GM18511 (cell line): ENCODE results near the gene ARHGAP42.
"Not testable (repeated sequence)": the region's sequence is repeated elsewhere in the genome, so short reads cannot be mapped to it uniquely, and the experiment has no call there.

Source experiments
- ATAC-seq: cut with Tn5 transposase; IDR thresholded peaks from one replicate; pipeline ENCODE4 v1.9.1; 2021; ENCODE audit warnings: mild to moderate bottlenecking, moderate library complexity; ENCODE audit not compliant: unreplicated experiment

The ARHGAP42 gene

GRCh38 chr11:101003468-101003867 is 316.4 kb downstream of the ARHGAP42 start:
- ATAC-seq = no peak

DNA sequence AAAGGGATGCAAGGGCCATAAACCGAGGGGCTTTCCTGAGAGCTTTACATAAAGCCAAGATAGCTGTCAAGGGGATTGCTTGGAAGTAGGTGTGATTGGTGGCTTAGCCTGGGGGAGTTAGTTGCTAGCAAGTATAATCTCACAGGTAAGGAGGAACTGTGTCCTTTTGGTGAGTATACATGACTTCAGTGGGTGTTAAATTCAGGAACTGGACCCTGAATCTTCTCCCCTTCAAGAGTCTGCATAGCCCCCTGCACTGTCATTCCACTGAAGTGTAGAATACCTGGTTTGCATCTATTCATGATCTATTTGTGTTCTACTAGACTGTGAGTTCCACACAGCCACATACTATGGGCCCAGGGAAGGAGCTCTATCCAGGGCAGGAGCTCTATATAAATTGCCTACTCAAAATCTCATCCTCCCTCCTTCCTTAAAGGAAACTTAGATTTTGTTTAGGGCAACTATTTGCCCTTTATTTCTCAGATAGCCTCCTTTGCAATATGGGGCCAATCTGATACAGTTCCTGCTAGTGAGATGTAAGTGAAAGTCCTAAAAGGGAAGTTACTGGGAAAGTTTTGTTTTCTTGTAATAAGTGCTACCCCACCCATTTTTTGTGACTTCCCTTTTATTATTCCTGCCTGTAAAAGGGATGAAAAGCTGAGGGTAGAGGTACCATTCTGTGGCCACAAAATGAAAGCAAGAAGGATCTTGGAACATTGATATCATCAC is 322.0 kb downstream of the ARHGAP42 start:
- no peak for ATAC-seq

DNA sequence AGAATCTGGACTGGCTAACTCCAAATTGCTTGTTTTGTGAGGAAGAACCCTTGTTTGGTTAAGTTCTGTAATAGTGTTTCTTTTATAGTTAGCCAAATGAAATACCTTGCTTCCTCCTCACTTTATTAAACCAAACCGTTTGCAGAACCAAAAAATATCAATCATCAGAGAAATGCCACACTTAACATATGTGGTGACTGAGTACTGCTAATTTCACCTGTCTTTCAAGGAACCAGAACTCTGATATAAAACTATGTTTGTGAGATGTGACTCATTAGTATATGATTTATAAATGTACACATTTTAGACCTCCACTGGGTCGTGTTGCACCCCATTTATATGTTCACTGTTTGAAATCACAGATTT is 322.6 kb downstream of the ARHGAP42 start:
- no peak for ATAC-seq

GRCh38 chr11:101010899-101011298 is 323.8 kb downstream of the ARHGAP42 start:
- ATAC-seq = no peak

GRCh38 chr11:101011881-101012280 is 324.8 kb downstream of the ARHGAP42 start:
- ATAC-seq = no peak

GRCh38 chr11:101013702-101014101 is 326.6 kb downstream of the ARHGAP42 start:
- not testable (repeated sequence) for ATAC-seq

DNA sequence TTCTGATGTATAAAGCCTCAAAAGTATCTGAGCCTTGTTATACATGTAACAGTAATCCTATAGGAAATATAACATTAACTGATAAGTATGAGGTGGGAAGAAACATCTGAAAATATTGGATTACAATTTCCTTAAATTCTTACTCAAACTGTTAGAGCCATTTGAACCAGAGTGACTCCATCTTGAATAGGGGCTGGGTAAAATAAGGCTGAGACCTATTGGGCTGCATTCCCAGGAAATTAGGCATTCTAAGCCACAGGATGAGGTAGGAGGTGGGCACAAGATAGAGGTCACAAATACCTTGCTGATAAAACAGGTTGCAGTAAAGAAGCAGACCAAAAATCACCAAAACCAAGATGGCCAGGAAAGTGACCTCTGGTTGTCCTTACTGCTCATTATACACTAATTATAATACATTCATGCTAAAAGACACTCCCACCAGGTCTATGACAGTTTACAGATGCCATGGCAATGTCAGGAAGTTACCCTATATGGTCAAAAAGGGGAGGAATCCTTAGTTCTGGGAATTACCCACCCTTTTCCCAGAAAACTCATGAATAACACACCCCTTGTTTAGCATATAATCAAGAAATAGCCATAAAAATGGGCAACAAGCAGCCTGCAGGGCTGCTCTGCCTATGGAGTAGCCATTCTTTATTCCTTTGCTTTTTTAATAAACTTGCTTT is 327.7 kb downstream of the ARHGAP42 start:
- no peak for ATAC-seq

DNA sequence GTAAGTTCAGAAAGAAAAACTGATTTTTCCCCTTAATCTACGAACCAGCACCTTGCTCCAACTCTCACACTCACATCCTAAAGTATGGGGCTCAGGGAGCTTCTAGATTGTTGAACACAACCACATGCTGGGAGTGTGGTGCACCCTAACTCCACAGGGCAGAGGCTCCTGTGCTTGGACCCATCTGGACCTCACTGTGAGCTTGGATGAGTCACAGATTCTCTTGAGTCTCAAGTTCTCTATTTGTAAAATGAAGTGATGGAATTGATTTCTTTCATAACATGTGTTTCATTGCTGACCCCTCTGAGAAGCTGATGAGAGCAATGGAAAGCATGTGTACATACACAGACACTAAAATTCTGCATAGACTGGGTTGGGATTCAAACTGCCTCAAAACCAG is 332.8 kb downstream of the ARHGAP42 start:
- no peak for ATAC-seq

DNA sequence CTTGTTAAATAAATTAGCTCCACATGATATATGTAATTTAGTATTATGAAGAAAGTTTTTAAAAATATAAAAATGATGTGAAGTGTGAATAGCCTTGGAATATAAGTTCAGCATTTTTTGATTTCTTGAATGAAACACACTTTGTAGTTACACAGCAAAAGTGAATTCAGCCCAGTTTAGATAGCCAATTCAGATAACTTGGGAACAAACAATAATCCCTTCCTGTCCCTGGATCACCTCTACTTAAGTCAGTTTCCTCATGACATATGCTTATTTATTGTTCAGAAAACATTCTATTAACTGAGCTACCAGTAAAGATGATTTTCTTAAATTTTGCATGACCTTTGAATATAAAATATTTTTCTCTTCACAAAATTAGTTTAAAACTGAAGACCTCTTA is 335.2 kb downstream of the ARHGAP42 start:
- no peak for ATAC-seq

DNA sequence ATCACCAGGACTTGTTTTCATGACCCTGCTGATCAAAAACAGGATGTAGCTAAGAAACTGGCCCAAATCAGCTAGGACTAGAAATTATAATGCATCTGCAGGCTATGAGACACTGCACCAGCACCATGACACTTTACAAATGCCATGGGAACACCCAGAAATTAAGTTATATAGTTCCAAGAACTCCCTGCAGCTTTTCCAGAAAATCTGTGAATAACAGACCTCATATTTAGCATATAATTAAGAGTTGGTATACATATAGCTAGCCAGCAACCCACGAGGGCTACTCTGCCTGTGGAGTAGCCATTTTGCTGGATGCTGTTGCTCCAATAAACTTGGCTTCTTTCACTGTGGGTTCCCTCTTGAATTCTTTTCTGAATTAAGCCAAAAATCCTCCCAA is 341.6 kb downstream of the ARHGAP42 start:
- ATAC-seq = no peak

DNA sequence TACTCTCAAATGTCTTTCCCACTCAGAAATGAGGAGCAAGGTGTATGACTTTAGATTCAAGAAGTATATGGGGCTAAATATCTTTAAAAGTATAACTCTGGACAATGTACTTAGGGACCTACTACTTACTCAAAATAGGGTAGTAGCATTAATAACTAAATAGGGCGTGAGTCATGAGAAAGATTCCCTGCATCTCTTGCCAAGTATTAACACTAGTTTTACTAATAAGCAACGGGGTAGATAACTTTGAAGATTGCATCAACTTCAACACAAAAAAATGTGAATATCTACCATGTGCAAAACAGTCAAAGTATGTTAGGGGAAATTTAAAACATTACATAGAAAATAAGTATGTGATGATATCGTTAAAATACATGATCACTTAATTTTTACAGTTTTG is 342.9 kb downstream of the ARHGAP42 start:
- ATAC-seq = no peak

DNA sequence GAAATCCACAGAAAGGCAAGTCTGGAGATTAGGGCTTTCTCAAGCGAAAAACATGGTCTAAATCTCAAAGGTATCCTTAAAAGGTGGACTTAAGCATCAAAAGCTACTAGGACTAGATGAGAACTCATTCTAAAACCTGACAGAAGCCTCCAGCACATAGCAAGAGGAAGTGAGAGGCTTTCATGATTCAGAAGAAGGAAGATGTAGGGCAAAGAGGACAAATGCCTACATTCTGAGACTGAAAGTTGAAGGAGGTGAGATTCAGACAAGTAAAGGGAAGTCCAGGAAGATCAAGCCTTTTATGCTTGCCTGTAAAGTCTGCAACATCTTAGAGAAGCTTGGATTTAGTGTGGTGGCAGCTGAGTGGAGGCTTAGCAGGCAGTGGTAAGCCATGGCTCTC is 343.6 kb downstream of the ARHGAP42 start:
- ATAC-seq = peak; percentile 52

DNA sequence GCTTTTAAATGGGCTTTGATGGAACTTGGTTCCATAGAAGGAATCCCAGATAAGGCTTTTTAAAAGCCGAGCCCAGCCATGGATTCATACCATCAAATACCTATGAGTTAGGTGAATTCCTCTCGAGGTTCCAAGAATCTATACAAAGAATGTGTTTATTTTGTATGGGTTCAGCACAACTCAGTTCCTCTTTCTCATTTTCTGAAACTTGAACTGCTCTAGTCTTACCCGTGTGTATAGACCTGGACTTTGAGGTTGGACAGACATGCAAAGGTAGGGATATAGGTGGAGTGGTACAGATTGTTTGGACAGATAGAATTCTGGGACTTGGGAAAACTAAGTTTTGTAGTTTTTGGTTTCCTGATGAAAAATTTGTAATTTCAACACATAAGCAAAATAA is 344.6 kb downstream of the ARHGAP42 start:
- ATAC-seq = no peak

DNA sequence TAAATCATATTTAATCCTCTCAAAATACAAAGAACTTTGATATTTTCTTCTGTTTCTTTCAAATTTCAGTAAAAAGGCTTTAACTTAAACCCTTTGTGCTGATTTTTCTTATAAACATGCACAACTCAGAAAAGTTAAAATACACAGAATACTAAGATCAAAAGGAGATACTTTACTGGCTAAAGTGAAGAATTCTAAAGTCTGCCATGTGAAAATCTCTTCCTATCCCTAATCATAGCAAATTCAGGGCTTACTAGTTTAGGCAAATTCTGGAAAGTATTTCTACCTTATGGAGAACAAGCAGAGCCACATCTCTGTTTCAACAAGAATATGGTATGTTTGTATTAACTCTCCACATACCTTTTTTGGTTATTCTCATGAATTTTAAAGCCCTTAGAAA is 345.9 kb downstream of the ARHGAP42 start:
- no peak for ATAC-seq

DNA sequence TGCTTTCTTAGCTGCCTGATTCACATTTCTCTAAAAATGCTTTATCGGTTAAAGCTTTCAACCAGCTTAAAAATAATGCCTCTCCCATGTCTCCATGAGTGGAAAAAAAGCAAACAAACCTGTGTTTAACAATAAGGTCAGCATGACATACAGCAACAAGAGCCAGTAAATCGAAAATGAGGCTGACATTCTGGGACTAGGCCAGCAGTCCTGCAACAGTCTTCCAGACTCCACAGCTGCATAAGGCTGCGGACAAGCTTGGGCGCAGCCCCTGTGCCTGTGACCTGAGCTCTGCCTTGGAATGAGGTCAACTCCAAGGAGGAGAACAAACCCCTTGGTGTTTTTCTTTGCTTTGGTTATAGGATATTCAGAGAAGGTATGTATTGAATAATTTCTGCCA is 347.0 kb downstream of the ARHGAP42 start:
- ATAC-seq = no peak

DNA sequence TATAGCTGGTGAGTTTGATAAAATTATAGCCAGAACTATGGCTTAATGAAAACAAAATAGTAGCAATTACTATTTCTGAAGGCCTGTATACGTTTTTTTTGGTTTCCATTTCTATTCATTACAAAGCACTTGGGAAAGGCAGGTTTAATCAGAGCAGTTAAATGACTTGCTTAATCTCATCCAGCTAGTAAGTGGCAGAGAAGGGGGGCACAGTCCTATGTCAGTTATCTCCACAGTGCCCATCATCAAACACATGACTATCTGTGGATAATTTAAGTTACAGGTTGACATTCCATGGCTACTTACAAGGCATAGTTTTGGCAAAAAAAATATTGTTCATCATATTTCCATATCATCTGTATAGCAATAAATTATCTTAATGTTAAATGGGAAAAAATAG is 348.8 kb downstream of the ARHGAP42 start:
- no peak for ATAC-seq
